Body of pancreas (tissue), 4 donors: ENCODE results near the gene NLRP5.

ENCODE experiments used
- CTCF ChIP-seq, 7 experiments: fragments of 450-650 bp in 4 of 7; fragments of 200-600 bp in 3 of 7; sonication (generic) in 3 of 7; IDR thresholded peaks; one replicate each; pipeline ENCODE4 v1.5.1; 2016 to 2019; ENCODE audit warnings: antibody characterized with exemption in 7 of 7
- POLR2A ChIP-seq, 3 donors: fragments of 450-650 bp; IDR thresholded peaks; one replicate each; pipeline ENCODE4 v1.6.1; 2016; ENCODE audit warnings: antibody characterized with exemption in 3 of 3, mild to moderate bottlenecking in 2 of 3

- no peak for TF ChIP-seq CTCF (IDR thresholded peaks at IDR 0.05)
- TF ChIP-seq POLR2A (IDR thresholded peaks at IDR 0.05), result no peak
Measured at GRCh38 chr19:56015756-56016155, 29.2 kb downstream of the NLRP5 start.
